Adrenal gland (tissue), 12 donors: ENCODE results near the gene RPL29. TPM values are rescaled to one million over a fixed set of nuclear protein-coding genes. Genes with fewer than 3 reads are reported as not detected.
A peak's percentile ranks its signal among the peaks of the same experiment; 100 is the strongest.

Experiments used
- DNase-seq, 7 donors: peaks; one replicate each; pipeline ENCODE4 v3.0.0-alpha.2; 2019 to 2020
- H3K27ac ChIP-seq, 5 donors: fragments of 200-600 bp; sonication (generic) in 4 of 5; 1 replicate in 3 of 5; 2 replicates in 2 of 5; pipeline versions ENCODE4 v1.5.1 to v1.8.0; 2016 to 2020; ENCODE audit warnings: mild to moderate bottlenecking in 1 of 5
- H3K27me3 ChIP-seq: fragments of 200-600 bp; 2 replicates; pipeline ENCODE4 v1.8.0; 2021
- H3K36me3 ChIP-seq, 2 donors: fragments of 200-600 bp; replicated peaks in 1 of 2; 1 replicate in 1 of 2; 2 replicates in 1 of 2; pipeline versions ENCODE4 v1.5.1 to v1.8.0; 2018 to 2022
- H3K4me1 ChIP-seq, 2 donors: fragments of 200-600 bp; replicated peaks in 1 of 2; 1 replicate in 1 of 2; 2 replicates in 1 of 2; pipeline versions ENCODE4 v1.5.1 to v1.8.0; 2018 to 2021
- H3K4me3 ChIP-seq, 4 donors: fragments of 200-600 bp; sonication (generic) in 3 of 4; one replicate each; pipeline ENCODE4 v1.5.1; 2016 to 2018
- H3K9me3 ChIP-seq, 3 donors: fragments of 200-600 bp; sonication (generic) in 1 of 3; replicated peaks in 1 of 3; 1 replicate in 2 of 3; 2 replicates in 1 of 3; pipeline versions ENCODE4 v1.5.1 to v1.8.0; 2016 to 2021
- POLR2A ChIP-seq, 2 donors: fragments of 450-650 bp; IDR thresholded peaks; one replicate each; pipeline ENCODE4 v1.6.1; 2017; ENCODE audit warnings: antibody characterized with exemption in 2 of 2, mild to moderate bottlenecking in 2 of 2, moderate library complexity in 1 of 2
- WGBS, 4 donors: extraction: QIAGEN DNeasy Blood & Tissue Kit in 2 of 4; methylation state at CpG; one replicate each; pipeline versions ENCODE4 v1.1.5 to v1.1.7; 2013 to 2017; 5-methylcytosine and 5-hydroxymethylcytosine counted together
- intact Hi-C, 2 donors: fragments of 100-400 bp; cut with DNase I; formaldehyde crosslinking; loops; one replicate each; pipeline versions ENCODE4 v1.14.1 to v1.15.0; 2022 to 2023
- polyA plus RNA-seq, 3 donors: library from polyadenylated mRNA; stranded (reverse); fragments of 200-250 nt in 2 of 3; fragments of 350-450 nt in 1 of 3; fragmentation: Illumina TruSeq in 1 of 3; extraction: RNeasy Lipid Tissue Mini Kit (QIAGEN cat#74804) in 1 of 3; gene quantifications; one replicate each; pipeline ENCODE4 v1.2.3, GENCODE V29; 2013 to 2014
- total RNA-seq, 9 donors: library from RNA; depleted of rRNA in 4 of 9; stranded (reverse); fragments of >200 nt in 4 of 9; fragments of 120-200 nt in 1 of 9; fragmentation: NEBNext Ultra II Directional in 1 of 9; extraction: Animal tissue kit (Norgen Biotek cat#: 25700) in 1 of 9; gene quantifications; one replicate each; pipeline versions ENCODE4 v1.1.0 to v1.2.4, GENCODE V29; 2013 to 2023
- TF ChIP-seq, protein P1 (sequence below), 6 experiments: fragments of 450-650 bp in 4 of 6; fragments of 200-600 bp in 2 of 6; sonication (generic) in 1 of 6; IDR thresholded peaks; 1 replicate in 5 of 6; 2 replicates in 1 of 6; pipeline versions ENCODE4 v1.5.1 to v1.8.0; 2016 to 2021; ENCODE audit warnings: antibody characterized with exemption in 6 of 6, mild to moderate bottlenecking in 2 of 6, moderate library complexity in 1 of 6
- donor health status: healthy with polysubstance abuse.
- donor health status: Bipolar disorder and iron deficiency.
- donor health status: DM: yes; HTN: yes; CAD: no.
- donor health status: DM: no; HTN: no; CAD: no.
- donor health status: DM: no; HTN: no; CAD: no.
- donor health status: DM: yes; HTN: yes; CAD: no.

Gene RPL29
- total and polyA plus RNA-seq, 12 donors = 947 to 3,421 (median 1,448) TPM

DNA sequence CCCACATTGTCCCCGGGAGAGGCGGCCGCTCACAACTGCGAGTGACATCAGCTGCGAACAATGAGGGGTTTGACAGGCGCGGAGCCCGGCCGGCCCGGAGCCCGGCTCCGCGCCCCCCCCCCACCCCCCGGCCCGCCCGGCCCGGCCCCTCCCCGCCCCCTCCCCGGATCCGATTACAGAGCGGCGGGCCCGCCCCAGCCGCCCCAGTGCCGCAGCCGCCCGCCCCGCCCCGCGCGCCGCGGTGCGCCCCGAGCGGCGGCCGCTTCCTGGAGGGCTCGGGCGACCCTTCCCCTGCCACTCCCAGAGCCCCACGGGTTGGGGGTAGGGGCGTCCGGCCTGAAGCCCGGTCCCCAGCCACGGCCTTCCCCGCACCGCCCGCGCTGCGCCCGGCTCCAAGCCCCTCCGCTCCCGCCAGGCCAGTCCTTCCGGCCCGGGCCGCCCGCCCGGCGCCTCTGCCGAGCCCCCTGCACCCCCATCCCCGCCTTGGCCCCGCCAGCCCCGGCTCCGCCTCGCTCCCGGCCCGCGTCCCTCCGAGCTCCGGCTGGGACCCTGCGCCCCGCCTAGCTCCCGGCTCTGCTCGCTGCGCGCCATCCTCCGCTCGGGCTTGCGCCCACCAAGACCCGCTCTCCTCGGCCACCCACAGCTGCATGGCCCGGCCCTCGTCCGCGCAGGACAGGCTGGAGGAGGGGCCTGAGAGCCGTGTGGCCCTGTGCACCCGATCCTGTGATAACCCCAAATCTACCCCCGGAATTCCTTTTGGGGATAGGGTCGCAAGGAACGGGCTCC is 28.1 kb downstream of the RPL29 start, which contains the start of gene PCBP4:
PCBP4 (minus strand) TSS at position 71 of the 786 bp plus-strand sequence. CDS start 6,214 bp downstream, outside the sequence.
- no peaks in the 10 kb centered on the region for H3K9me3 ChIP-seq
- DNase-seq = peak; percentile 75 to 86 (median 84)
- no peaks in the 10 kb centered on the region for H3K27me3 ChIP-seq
- TF ChIP-seq, protein P1, sequence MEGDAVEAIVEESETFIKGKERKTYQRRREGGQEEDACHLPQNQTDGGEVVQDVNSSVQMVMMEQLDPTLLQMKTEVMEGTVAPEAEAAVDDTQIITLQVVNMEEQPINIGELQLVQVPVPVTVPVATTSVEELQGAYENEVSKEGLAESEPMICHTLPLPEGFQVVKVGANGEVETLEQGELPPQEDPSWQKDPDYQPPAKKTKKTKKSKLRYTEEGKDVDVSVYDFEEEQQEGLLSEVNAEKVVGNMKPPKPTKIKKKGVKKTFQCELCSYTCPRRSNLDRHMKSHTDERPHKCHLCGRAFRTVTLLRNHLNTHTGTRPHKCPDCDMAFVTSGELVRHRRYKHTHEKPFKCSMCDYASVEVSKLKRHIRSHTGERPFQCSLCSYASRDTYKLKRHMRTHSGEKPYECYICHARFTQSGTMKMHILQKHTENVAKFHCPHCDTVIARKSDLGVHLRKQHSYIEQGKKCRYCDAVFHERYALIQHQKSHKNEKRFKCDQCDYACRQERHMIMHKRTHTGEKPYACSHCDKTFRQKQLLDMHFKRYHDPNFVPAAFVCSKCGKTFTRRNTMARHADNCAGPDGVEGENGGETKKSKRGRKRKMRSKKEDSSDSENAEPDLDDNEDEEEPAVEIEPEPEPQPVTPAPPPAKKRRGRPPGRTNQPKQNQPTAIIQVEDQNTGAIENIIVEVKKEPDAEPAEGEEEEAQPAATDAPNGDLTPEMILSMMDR (IDR thresholded peaks at IDR 0.05) = no peak
- peak; percentile 45 to 75 for TF ChIP-seq POLR2A (IDR thresholded peaks at IDR 0.05)
- H3K4me1 ChIP-seq = peaks cover 22 to 43% of the 10 kb centered on the region in 2 donors
- peak within 1 kb of the TSS in 3 of 4 donors; percentile 33 to 97 (median 45) for H3K4me3 ChIP-seq
- H3K27ac ChIP-seq = peak within 1 kb of the TSS; percentile 54 to 97 (median 83)
- WGBS, 4 donors = 1% methylated on average over 50 to 73 of the region's 90 CpGs; no CpG with 5 or more reads in 2 of the 4 donors
- intact Hi-C loops = no loop called here
- no peaks in the 10 kb centered on the region for H3K36me3 ChIP-seq

DNA sequence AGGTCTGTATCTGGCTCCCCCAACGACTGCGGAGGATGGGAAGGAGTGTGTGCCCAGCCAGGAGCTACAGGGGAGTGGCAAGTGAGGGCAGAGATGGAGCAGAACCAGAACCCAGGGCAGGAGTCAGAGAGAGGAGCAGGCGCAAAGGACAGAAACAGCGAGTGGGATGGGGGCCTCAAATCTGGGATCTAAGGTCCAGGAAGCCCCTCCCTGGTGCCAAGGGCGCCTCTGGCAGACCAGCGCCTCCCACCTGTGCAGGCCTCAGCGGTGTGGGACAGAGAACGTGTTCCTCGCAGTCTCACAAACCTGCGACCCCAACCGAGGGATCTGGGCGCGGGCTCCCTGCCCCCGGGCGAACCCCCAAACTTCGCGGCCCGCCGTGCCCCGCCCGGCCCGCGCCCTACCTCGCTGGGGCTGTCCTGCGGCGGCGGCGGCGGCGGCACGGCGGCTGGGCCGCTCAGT is 28.7 kb downstream of the RPL29 start:
- H3K27me3 ChIP-seq = no peaks in the 10 kb centered on the region
- intact Hi-C loops = no loop called here
- H3K4me1 ChIP-seq = peaks cover 22 to 38% of the 10 kb centered on the region in 2 donors
- no peak for DNase-seq
- peak in 1 of 2 donors; percentile 17 for TF ChIP-seq POLR2A (IDR thresholded peaks at IDR 0.05)
- TF ChIP-seq, protein P1 (IDR thresholded peaks at IDR 0.05) = no peak
- peak overlapping the region in 3 of 5 donors; percentile 75 to 97 (median 77) for H3K27ac ChIP-seq
- peak overlapping the region in 3 of 4 donors; percentile 18 to 97 (median 26) for H3K4me3 ChIP-seq
- H3K9me3 ChIP-seq = no peaks in the 10 kb centered on the region
- H3K36me3 ChIP-seq = no peaks in the 10 kb centered on the region
- WGBS, 4 donors = 5 to 40% (median 17%) methylated on average over 4 to 33 of the region's 33 CpGs

DNA sequence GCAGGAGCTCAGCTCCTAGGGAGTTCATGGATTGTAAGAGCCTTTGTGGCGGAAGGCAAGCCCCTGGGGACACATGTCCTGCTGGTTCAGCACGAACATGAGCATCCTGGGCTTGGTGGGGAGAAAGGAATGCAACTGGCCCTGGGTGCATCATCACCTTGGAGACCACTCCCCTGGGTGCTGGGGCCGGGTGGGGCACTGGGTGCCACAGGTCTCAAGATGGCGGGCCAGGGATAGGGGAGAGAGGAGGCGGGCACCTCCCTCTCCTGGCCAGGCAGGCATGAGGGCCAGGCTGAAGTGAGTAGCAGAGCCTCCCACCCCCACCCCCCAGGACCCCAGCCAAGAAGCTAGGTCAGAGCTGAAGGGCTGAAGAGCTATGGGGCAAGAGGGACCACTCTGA is 29.2 kb downstream of the RPL29 start:
- WGBS, 4 donors = 73 to 81% (median 81%) methylated on average over 5 of the region's 5 CpGs; no CpG with 5 or more reads in 1 of the 4 donors
- TF ChIP-seq POLR2A (IDR thresholded peaks at IDR 0.05) = no peak
- TF ChIP-seq, protein P1 (IDR thresholded peaks at IDR 0.05) = no peak

DNA sequence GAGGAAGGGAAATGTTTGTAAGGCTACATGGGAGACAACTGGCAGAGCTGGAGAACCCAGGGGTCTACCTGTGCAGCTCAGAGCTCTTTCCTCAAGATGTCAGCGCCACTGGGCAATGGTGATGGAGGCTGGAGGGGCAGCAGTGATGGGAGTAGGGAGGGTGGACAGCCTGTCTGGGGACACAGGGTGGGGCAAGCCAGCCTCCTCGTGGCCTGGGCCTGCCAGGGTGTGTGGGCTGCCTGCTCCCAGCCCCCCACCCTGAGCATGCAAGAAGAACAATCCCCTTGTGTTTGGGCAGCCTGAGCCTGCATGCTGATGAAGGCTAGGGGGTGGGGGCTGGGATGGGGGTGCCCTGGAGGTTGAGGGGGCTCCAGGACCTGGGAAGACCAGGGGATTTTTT is 29.7 kb downstream of the RPL29 start:
- H3K4me3 ChIP-seq = no peak overlapping the region
- 85 to 100% (median 89%) methylated on average over 1 to 2 of the region's 2 CpGs for WGBS, 4 donors

More for the DNA sequence above, 29.2 kb downstream of the RPL29 start:
- H3K9me3 ChIP-seq = no peaks in the 10 kb centered on the region
- H3K4me3 ChIP-seq = peak overlapping the region in 1 of 4 donors; percentile 97
- peak overlapping the region in 2 of 5 donors; percentile 29 to 77 for H3K27ac ChIP-seq
- H3K36me3 ChIP-seq = no peaks in the 10 kb centered on the region
- no peaks in the 10 kb centered on the region for H3K27me3 ChIP-seq
- no peak for DNase-seq
- H3K4me1 ChIP-seq = peaks cover 22 to 36% of the 10 kb centered on the region in 2 donors
- intact Hi-C loops = no loop called here

More for the DNA sequence above, 29.7 kb downstream of the RPL29 start:
- intact Hi-C loops = no loop called here
- Histone ChIP-seq H3K9me3 (no peaks in the 10 kb centered on the region), H3K27ac (no peak overlapping the region), H3K27me3 (no peaks in the 10 kb centered on the region), H3K4me1 (peaks cover 19 to 32% of the 10 kb centered on the region in 2 donors), H3K36me3 (no peaks in the 10 kb centered on the region)
- TF ChIP-seq POLR2A (IDR thresholded peaks at IDR 0.05) = no peak
- TF ChIP-seq, protein P1 (IDR thresholded peaks at IDR 0.05) = no peak
- no peak for DNase-seq
